NCI-H82 treated with DMSO at 0.1 percent for 48 hours (cell line): ENCODE measurements around the gene ROCK2.
"Not testable (repeated sequence)": the region's sequence is repeated elsewhere in the genome, so short reads cannot be mapped to it uniquely, and the experiment has no call there.

Experiments used
- DNase-seq: peaks from one replicate; lab custom pipeline; 2025; ENCODE audit not compliant: unreplicated experiment; lab: John Stamatoyannopoulos, UW

ROCK2 gene

GRCh38 chr2:11278219-11278618, 66.2 kb downstream of the ROCK2 start:
- DNase-seq = no peak

GRCh38 chr2:11275910-11276309, 68.5 kb downstream of the ROCK2 start:
- no peak for DNase-seq

GRCh38 chr2:11270891-11271290, 73.5 kb downstream of the ROCK2 start:
- no peak for DNase-seq

GRCh38 chr2:11267931-11268330, 76.5 kb downstream of the ROCK2 start:
- no peak for DNase-seq

- no peak for DNase-seq
These were observed 79.6 kb downstream of the ROCK2 start for GRCh38 chr2:11264818-11265217.

GRCh38 chr2:11264007-11264406, 80.4 kb downstream of the ROCK2 start:
- no peak for DNase-seq

- no peak for DNase-seq
These were observed 81.3 kb downstream of the ROCK2 start for GRCh38 chr2:11263177-11263576.

GRCh38 chr2:11262438-11262837, 82.0 kb downstream of the ROCK2 start:
- DNase-seq = not testable (repeated sequence)

GRCh38 chr2:11261564-11261963, 82.9 kb downstream of the ROCK2 start:
- DNase-seq = not testable (repeated sequence)

GRCh38 chr2:11260979-11261378, 83.5 kb downstream of the ROCK2 start:
- DNase-seq = no peak

GRCh38 chr2:11257964-11258363, 86.5 kb downstream of the ROCK2 start:
- no peak for DNase-seq

GRCh38 chr2:11257078-11257477, 87.4 kb downstream of the ROCK2 start:
- DNase-seq = no peak

- DNase-seq = no peak
These were observed 88.3 kb downstream of the ROCK2 start for GRCh38 chr2:11256166-11256565.

GRCh38 chr2:11254100-11254536, 90.3 kb downstream of the ROCK2 start:
- DNase-seq = no peak

GRCh38 chr2:11252458-11252857, 92.0 kb downstream of the ROCK2 start:
- DNase-seq = not testable (repeated sequence)

GRCh38 chr2:11250400-11251196, 93.8 kb downstream of the ROCK2 start:
- DNase-seq = no peak

- DNase-seq = no peak
These were observed 99.1 kb downstream of the ROCK2 start for GRCh38 chr2:11245322-11245721.

- DNase-seq = no peak
These were observed 100.2 kb downstream of the ROCK2 start for GRCh38 chr2:11244091-11244826.

GRCh38 chr2:11243512-11243911, 100.9 kb downstream of the ROCK2 start:
- no peak for DNase-seq

GRCh38 chr2:11242542-11243174, 101.8 kb downstream of the ROCK2 start:
- no peak for DNase-seq

GRCh38 chr2:11241412-11242203, 102.8 kb downstream of the ROCK2 start:
- no peak for DNase-seq
